Measurements from ENCODE around the gene RAG2.

The RAG2 gene

DNA sequence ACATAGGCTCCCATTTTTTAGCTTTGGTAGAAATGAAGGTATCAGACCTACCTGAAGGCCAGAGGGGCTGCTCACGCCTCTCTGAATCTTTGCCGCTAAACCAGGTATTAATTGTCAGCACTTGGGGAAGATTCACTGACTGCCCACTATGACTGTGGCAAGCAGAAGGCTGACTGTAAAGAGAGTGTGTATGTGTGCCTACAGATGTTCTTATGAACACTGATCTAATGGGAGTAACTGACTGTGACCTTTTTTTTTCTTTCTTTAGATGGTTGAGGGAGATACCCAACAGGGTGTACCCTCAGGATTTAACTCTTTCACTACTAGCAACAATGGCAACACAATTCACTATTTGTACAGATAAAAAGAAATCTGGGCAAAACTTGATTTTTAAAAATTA lies at the start of gene RAG2:
RAG2 (minus strand) TSS at position 186 of the 400 bp plus-strand sequence. CDS start 4,068 bp downstream, outside the sequence.
- DNase-seq: no peak

DNA sequence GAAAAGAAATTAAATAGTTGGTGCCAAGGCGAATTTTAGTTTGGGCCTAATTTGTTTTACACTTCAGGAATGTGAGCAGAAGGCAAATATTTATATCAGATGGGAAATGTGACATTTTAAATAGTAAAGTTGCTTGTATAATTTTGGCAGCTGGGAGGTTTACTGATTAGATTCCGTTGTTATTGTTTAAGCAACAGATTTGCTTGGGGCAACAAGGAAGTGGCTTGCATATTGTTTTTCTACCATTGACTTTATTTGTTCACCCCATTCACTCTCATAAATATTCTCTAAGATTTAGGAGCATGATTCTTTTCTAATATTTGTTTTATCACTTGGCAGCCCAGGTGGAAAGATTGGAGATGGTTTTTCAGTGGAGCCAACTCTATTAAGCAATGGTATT lies 40.5 kb upstream of the RAG2 start:
- DNase-seq: no peak

DNA sequence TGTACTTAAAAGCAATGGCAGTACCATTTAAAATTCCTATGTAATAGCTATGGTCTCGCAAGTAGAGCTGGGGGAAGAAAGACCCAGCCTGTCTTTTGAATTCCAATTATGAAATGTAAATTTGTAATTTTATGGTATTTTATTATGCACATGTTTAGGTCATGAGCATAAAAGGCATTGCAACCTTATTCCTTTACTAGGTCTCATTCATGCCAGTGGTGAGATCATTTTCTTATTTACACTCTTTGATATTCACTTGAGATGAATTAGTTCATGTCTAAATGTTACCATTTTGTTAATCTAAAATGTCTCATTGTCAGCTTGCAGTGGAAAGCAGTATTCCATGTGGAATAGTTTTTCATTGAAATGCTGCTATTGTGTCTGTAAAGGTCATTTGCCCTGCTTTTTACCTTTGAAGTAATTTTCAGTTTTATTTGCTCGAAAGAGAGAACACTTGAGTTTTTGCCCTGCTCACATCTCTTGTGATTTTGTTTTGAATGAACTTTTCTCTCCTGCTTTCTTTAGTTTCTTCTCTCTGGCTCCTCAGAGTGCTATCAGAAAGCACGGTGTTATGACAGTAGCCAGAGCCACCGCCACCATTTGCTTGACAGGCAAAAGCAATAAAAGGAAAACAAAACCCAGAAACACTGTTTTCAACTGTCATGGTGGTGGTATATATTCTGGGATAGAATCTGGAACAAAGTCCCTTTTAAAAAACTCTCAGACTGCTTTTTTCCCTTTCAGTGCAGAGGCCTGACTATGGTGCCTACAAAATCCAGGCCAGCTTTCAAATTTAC lies 37.2 kb upstream of the RAG2 start:
- DNase-seq: no peak

DNA sequence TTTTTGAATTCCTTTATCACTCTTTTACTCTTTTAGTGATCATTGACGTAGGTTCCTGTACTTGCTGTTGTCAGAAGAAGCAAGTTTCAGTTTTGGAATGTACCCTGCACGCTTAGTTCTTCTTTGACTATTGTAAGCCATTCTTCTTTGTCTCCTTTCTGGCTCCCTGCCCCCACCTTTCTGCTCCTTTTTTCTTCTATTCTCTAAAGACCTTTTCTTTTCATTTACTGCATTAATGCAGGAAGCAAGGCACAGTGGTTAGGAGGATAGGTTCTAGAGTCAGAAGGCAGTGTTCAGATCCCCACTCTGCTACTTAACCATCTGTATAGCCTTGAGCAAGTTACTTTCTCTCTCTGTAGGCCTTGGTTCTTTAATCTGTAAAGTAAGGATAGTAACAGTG lies 33.7 kb upstream of the RAG2 start:
- DNase-seq: no peak

DNA sequence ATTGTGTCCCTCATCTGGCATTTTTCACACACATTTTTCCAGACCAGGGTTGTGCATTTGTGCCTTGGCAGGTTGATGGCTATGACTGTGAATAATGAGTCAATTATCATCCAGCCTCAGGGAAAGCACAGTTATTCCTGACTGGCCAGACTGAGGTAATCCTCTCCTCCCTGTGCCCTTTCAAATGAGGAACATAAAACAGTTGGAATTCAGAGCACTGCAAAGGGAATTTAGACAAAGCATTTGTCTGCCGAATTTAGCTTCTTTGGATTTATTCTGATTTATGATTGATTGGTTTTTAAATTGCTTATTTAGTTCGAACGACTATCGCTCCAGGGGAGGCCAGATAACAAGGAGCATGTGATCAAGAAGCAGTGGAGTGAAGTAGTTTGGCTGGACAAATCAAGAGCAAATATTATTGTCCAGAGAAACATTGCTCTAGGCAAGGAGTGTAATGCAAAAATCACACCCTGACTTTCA lies 30.8 kb upstream of the RAG2 start:
- peak; percentile 64 for DNase-seq

DNA sequence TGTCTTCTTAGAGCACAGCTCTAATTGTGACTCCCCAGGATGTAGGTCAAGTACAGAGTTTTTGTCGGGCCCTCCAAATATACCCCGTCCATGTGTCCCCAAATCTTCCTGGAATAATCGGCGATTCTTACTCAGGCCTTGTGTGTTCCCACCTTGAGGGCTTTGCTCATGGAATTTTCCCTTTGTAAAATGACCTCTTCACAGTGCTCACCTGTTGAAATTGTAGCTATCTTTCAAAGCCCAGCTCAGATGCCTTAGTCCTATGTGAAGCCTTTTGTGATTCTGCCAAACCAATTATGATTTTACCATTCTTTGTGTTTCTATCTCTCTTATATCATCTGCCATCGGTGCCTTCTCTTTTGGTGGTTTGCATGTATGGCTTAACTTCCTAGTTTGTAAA lies 30.1 kb upstream of the RAG2 start:
- DNase-seq: no peak

DNA sequence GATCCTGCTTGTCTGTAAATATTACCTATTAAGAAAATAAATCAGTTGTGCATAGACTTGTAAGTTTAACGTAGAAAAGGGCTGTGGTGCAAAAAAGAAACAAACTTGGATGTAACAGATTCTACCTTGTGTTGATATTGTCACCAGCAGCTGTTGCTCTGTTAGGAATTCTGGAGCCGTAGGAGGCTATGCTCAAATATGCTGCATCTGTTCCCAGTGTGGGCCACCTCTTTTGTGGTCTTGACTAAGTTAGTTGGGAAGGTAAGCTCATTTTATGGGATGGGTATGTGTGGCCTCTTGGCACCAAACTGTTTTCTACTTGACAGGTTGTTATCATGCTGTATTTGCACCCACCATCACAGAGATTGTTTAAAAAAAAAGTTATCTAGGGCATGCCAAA lies 29.4 kb upstream of the RAG2 start:
- DNase-seq: no peak

DNA sequence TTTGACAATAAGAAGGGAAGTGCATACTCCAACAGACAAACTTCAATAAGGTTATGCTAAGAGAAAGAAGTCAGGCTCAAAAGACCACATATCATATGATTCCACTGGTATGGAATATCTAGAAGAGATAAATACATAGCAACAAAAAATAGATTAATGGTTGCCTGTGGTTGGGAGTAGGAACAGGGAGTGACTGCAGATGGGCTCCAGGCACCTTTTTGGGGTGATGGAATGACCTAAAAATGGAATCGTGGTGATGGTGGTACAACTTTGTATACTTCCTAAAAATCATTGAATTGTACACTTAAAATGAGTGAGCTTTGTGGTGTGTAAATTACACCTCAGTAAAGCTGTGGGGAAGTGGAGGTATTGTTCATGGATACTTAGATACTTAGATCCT lies 29.0 kb upstream of the RAG2 start:
- DNase-seq: no peak

DNA sequence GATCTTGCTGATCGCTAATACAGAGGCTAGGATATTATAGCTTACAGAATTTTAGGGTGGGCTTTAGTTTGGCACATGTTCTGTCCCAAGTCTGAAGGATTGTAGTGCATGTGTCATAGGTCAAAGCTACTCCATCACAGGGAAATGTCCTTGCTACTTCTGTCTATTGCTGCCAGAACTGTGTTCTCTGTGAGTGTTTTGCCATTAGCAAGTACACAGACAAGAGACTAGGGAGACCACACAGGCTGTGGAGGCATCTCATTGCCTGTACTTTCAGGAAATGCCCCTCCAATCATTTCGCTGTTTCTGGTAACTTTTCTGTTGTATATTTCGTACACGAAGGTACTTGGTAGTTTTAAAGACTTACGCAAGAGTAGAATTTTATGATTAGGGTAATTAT lies 25.5 kb upstream of the RAG2 start:
- no peak for DNase-seq

DNA sequence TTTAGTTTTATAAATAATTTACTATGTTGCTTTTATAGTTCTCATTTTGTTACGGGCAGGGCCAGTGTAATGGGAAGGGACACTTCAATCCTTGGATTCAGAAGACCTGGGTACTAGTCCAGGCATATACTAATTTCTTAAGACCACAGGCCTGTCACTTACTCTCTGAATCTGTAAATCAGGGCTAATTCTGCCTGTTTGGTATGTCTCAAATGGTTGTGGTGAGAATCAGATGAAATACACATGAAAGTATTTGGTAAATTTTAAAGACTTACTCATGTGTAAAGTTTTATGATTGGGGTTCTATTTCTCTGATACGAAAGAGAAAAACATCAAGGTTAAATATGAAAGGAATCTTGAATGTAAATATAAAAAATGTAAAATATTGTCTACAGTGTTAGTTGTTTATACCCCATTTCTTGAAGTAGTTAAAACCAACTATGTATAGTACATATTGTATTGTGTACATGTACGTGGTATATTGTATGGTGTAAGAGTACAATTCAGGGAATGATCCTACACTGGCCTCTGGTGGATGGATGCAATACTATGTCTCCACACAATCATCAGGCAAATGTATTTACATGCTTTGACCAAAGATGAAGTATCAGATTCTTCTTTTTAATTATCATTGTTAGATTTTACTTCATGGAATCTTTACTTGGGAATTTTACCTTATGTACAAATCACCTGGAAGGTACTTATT lies 24.5 kb upstream of the RAG2 start:
- no peak for DNase-seq

DNA sequence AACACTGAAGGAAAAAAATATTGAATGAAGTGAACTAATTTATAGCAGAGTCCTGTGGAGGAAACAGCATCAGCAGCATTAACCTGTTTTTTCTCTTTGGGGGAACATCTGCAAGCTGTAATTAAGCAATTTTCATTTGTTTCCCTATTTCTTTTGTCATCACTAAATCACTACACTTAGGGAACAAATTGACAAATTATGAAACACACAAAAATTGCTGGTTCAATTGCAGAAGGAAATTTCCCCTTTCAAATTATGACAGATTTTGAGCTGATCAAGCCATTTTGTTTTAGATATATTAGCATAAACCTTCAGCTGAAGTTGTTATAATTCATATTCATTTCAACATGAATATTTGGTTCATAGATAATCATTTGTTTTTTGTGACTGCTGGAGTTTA lies 22.2 kb upstream of the RAG2 start:
- DNase-seq: no peak

DNA sequence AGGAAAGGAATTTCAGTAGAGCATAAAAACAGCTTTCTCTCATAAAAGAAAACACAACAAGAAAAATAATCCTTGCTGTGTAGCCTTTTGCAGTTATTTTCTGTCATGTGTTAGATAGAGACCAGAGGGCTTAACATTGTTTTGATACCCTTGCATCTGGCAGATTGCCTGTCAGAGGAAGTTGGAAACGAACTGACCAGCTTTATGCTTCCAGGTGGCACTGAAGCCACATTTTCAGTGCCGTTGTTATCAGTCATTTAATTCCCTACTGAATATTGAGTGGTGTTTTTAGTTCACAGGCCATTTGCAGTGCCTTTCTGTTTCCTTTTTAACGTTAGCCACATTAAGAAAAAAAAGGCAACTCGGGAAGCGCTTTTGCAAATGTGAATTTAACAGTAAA lies 21.5 kb upstream of the RAG2 start:
- DNase-seq: peak; percentile 26

DNA sequence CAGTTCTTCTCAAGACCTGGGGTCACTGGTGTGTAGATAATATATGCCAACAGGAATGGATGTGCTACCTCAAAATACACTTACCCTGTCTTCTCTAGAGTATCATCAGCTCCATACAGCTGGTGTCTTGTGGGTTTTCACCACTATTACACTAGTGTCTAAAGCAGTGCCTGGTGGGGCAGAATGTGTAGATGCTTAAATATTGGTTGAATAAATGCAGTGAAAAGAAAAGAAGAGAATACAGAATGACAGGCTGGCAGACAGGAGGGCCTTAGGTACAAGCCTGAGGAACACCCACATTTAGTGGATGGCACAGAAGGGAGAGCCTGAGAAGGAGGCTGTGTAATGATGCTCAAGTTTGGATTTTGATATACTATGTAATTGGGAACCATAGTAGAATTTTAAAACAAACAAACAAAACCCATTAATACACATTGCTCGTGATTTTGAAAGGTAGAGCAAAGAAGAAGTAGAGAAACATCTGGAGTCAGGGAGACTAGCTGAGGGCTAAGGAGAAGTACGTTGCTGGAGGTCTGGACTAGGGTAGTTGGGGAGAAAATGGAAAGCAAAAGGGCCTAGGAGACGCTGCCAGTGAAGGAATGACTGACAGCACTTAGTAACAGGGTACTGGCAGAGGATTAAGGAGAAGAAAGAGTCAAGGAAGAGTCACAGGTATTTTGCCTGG lies 20.5 kb upstream of the RAG2 start:
- DNase-seq: no peak

DNA sequence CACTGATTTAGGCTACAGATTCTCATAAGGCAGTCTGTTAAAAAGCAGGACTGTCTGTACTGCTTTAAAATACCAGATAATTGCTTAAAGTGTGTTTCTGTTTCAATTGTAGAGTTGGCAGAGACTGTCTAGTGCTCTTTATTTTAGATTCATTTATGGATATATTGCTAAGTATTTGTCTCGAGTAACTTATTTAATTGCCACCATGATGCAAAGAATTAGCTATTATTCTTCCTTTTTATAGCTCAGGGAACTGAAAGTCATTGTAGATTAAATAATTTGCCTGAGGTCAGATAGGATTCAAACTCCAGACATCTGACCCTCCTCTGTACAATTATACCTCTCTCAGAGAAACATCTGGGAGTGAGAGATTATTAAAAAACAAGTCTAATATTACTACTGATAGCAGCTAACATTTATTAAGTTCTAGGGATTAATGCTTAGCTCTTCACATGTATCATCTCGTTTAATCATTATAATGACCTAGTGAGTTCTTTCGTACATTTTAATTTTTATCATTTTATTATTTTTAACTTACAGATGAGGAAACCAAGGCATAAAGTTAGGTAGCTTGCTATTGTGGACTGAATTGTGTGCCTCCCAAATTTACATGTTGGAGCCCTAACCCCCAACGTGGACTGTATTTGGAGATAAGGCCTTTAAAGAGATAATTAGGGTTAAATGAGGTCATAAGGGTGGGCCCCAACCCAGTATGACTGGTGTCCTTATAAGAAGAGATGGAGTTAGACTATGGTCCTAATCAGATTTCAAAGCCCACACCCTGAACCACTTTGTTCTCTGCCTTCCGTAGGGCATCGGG lies 19.7 kb upstream of the RAG2 start:
- no peak for DNase-seq

DNA sequence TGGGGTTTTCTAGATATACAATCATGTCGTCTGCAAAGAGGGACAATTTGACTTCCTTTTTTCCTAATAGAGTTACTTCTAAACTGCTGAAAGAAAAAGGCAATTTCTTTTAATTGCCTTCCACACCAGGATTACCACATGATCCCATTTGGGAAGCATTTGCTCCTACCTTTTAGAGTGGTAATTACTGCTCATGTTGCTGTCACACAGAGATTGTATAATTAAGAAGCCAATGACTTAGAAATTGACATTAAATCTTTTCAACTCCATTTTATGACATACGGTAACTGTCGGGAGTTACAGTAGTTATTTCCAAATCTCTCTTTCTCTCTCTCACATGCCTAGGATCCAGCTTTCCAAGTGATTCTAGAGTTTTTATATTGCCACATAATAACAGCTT lies 17.8 kb upstream of the RAG2 start:
- DNase-seq: no peak

DNA sequence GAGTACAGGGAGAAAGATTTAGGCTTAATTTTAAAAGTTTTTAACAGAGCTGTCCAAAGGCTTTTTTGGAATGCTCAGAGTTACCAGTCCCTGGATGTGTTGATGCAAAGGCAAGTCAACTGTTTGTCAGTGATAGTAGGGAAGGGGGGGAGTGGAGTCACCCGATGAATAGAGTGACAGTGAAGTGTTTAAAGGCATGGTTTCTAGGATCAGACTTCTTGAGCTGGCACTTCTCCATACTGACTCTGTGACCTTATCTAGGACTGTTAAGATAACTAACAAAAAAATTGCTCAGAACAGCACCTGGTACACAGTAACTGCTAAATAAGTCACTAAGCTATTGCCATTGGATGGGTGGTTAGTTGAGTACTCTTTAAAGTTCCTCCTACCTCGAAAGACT lies 11.3 kb upstream of the RAG2 start:
- no peak for DNase-seq

DNA sequence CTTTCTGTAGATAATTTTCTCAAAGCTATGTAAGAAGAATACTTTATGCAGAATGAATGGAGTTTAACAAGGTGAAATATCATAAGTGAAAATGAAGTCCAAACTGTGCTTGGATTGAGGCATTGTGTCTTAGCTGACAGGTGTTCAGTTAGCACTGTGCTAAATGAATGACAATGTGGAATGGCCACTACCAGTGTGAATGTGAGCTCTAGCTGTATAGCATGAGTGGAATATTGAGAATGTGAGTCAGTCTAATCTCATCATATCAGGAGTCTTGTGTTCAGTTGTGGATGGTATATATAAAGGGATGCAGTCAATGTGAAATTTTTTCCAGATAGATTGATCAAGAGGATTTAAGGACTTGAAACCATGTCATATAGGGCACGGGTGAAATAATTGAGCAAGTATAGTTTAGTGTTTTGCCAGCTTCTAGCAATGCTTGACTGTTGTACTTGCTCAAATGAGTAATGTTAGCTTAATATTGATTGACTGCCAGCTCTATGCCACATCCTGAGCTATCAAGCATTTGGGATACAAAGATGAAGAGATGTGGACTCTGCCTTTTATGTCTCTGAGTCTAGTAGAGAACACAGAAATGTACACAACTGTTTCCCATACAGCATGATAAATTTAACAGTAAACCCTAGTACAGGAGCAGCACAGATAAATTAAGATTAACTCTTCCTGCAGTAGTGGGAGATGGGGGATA lies 10.6 kb upstream of the RAG2 start:
- DNase-seq: no peak

DNA sequence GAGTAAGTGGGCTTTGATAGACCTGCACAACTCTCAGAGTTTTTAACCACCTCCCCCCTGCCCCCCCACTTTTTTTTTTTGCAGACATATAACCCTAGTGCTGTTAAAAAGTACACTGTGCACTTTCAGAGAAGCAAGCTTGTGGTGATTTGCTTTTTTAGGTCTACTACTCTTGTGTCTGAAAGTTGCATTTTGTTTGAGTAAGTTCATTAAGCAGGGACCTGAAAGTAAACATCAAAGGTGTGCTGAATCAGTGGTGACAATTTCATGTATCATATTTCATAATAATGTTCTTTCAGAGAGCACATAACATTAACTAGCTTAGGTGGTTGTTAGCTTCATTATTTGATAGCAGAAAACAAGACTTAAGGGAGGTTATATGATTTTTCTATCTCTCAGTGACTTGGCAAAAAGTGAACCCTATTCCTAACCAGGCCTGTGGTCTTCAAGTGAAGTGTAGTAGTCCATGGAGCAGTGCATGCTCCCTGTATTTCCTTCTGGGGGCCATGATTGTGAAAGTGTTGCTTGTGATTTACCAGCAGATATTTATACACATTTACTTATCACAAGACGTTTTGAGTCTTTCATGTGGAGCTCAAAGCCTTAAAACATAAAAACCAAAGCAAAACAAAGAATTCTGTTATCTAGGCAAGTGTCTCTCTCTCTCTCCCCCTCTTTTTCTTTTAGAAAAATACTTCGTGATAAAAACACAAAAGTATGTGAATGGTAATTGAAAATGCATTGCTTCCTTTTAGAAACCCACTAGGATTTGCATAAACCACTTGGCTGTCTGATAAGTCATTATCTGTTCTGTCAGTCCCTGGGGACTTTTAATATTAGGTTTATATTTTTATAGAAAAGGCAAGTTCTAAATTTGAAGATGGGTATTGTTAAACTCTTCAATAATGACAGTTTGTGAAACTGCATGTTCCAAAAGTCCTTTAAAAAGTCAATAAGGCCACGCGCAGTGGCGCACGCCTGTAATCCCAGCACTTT lies 7.5 kb upstream of the RAG2 start:
- no peak for DNase-seq

DNA sequence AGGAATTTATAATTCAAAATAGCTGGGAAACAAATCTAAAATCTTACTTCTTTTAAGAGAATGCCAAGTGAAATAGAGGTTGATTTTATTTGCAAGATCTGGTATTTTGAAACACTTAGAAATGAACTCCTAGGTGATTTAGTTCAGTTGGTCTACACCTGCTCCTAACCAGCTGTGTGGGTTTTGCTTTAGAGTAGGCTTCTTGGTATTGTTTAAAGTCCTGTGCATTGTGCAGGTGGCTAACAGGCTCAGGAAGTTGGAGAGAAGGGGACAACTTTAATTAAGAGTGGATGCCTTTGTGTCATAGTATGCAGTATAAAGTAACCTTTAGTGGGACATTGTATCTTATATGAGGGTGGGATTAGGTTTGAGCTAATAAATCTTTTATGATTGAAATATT lies 4.1 kb upstream of the RAG2 start:
- DNase-seq: no peak

DNA sequence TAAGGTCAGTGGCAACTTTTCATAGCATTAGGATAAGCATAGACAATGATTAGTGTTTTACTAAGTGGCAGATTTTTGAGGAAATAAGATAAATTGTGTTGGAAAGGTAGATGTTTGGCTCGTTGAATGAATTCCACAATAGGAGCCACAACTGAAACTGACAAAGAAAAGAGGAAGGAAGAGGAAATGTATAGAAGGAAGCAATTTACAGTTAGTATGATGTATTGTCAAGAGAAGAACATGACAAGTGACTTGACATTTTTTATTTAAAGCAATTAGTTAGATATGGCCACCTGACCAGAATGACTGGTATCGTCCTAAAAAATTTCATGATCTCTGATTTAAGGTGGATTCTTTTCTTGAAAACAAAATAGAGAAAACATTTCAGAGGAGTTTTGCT lies 3.1 kb upstream of the RAG2 start:
- no peak for DNase-seq

DNA sequence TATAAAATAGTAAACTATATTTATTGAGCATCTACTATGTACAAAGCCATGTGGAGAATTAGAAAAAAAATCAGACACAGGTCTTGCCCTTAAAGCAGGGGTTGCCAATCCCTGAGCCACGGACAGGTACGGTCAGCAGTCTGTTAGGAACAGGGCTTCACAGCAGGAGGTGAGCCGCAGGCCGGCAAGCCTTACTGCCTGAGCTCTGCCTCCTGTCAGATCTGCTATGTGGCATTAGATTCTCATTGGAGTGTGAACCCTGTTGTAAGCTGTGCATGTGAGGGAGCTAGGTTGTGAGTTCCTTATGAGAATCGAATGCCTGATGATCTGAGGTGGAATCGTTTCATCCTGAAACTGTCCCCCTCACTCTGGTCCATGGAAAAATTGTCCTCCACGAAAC lies 2.1 kb upstream of the RAG2 start:
- DNase-seq: no peak

All from retina (tissue), 1 donor.